NCI-H748 treated with DMSO at 0.1 percent for 48 hours (cell line): ENCODE results near the gene POLD3.
"Not testable (repeated sequence)": the region's sequence is repeated elsewhere in the genome, so short reads cannot be mapped to it uniquely, and the experiment has no call there.

Experiments
- DNase-seq: peaks from one replicate; lab custom pipeline; 2025; lab: John Stamatoyannopoulos, UW

The POLD3 gene

GRCh38 chr11:74583024-74583624 is 9.3 kb upstream of the POLD3 start:
- no peak for DNase-seq

DNA sequence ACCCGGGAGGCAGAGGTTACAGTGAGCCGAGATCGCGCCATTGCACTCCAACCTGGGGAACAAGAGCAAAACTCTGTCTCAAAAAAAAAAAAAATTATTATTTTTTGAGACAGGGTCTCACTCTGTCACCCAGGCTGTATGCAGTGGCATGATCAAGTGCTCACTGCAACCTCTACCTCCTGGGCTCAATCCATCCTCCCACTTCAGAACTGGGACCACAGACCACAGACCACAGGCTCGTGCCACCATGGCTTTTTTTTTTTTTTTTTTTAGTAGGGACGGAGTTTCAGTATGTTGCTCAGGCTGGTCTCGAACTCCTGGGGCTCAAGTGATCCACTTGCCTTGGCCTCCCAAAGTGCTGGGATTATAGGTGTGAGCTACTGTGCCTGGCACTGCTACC is 1.9 kb upstream of the POLD3 start:
- not testable (repeated sequence) for DNase-seq

DNA sequence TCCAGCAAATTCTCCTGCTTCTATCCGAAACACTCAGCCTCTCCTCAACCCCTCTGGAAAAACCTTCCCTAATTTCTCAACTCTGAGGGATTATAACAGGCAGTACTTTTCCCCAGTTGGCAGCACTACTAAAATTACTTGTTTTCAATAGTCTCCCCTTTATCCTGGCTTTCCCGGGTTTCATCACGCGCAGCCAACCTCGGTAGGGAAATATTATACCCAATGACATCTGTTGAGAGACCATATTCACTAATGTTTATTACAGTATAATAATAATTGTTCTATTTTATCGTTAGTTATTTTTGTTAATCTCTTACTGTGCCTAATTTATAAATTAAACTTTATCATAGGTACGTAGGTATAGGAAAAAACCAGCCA is 330 bp upstream of the POLD3 start:
- no peak for DNase-seq

GRCh38 chr11:74593463-74593862 is 1.1 kb downstream of the POLD3 start:
- no peak for DNase-seq

DNA sequence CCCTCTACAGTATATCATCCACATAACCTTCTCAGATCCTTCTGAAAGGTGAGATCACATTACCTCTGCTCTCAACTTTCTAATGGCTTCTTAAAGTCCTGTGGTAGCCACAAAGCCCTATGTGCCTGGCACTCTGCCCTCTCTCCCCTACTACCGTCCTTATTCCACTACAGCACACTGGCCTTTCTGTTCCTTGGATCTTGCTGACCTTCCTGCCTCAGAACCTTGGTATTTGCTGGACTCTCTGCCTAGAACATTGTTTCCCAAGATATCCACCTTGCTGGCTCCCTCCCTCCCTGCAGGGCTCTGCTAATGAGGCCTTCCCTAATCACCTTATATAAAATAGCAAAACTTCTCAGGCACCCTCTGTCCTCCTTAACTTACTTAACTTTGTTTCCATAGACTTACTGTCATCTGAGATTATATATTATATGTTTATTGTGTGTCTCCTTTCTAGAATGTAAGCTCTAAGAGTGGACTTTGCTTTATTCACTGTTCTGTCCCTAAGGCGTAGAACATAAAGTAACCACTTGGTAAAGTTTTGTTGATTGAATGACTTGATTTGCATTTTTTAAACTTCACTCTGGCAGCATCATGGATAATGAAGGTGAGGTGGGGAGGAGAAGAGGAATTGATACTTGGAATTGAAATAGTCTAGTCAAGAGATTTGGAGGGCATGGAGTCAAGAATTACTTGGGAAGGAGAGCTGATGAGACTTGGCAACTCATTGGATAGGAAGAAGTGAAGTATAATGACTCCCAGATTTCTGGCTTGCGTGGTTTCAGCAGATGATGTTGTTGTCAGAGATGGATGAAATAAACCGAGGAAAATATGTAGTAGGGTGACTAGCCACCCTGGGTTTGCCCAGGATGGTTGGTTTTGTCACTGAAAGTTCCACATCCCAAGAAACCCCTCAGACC is 10.5 kb downstream of the POLD3 start:
- DNase-seq, result no peak

GRCh38 chr11:74603845-74604244 is 11.5 kb downstream of the POLD3 start:
- no peak for DNase-seq

DNA sequence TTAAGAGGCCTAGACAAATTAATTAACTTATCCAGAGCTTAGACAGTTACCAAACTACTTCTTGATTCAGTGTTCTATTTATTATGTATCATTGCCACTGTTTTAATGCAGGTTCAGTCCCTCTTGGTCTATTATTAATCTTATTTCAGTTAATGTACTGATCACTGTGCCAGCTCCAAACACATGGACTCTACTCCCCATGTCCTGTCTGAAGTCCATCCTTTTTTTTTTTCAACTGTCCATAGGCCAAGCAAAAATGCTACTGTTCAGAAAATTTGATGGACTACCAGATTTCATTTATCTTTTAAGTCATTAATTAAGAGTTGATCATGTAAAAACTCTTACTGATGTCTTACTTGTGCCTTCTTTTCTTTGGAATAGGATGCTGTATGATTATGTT is 11.9 kb downstream of the POLD3 start:
- no peak for DNase-seq

GRCh38 chr11:74605403-74605802 is 13.0 kb downstream of the POLD3 start:
- DNase-seq, result no peak

- DNase-seq, result no peak
Measured at GRCh38 chr11:74608431-74608830, 16.0 kb downstream of the POLD3 start.

GRCh38 chr11:74611369-74611861 is 19.0 kb downstream of the POLD3 start:
- no peak for DNase-seq

- no peak for DNase-seq
Measured at GRCh38 chr11:74612877-74613276, 20.5 kb downstream of the POLD3 start.

GRCh38 chr11:74615311-74615710 is 22.9 kb downstream of the POLD3 start:
- DNase-seq, result no peak

- DNase-seq, result no peak
Measured at GRCh38 chr11:74615988-74616387, 23.6 kb downstream of the POLD3 start.

DNA sequence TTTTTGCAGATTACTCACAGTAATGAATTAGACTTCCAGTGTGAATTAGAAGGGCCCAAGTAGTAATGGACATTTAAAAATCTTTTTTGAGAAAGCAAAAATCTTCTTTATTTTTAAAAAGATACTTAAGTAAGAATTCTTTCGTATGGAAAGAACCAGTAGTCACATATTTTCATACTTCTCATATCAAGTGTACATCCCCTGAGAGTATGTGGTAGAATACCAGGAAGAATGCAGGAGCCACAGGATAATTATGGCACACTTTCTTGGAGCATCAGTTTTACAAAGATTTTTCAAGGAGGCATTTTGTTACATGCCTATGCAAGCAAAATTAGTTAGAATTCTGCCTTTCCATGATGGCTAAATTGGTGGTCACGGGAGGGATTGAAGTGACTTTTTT is 28.1 kb downstream of the POLD3 start:
- DNase-seq, result no peak

DNA sequence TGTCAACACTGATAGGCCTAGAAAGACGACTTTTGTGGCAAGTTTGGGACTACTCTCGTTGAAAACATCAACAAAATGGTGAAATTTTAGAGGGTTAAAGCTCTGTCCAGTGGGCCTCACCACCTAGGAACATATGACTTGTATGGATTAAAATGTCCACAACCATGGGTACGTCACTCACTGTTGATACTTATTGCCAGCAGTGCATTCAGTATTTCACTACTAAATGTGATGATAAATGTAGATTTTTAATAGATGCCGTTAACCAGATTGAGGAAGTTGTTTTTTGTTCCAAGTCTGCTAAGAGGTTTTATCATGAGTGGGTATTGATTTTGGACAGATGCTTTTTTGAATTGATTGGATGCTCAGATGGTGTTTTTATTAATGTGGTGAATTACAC is 33.7 kb downstream of the POLD3 start:
- DNase-seq, result no peak

GRCh38 chr11:74626604-74627003 is 34.2 kb downstream of the POLD3 start:
- no peak for DNase-seq

DNA sequence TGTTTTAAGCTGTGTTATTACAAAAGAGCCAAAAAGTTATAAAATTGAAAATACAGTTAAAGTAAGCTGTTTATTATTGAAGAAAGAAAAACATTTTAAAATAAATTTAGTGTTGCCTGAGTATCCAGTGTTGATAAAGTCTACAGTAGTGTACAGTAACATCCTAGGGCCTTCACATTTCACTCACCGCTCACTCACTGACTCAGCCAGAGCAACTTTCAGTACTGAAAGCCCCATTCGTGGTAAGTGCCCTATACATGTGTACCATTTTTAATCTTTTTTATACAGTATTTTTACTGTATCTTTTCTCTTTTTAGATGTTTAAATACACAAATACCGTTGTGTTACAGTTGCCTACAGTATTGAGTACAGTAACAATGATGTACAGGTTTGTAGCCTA is 35.0 kb downstream of the POLD3 start:
- no peak for DNase-seq

GRCh38 chr11:74630043-74630442 is 37.7 kb downstream of the POLD3 start:
- no peak for DNase-seq

GRCh38 chr11:74633406-74634393 is 41.3 kb downstream of the POLD3 start:
- no peak for DNase-seq

GRCh38 chr11:74634537-74634936 is 42.2 kb downstream of the POLD3 start:
- no peak for DNase-seq

GRCh38 chr11:74636630-74637184 is 44.3 kb downstream of the POLD3 start:
- no peak for DNase-seq

GRCh38 chr11:74637700-74638099 is 45.3 kb downstream of the POLD3 start:
- DNase-seq, result no peak
